ENCODE measurements around the gene AUH. TPM values are rescaled to one million over a fixed set of nuclear protein-coding genes. Genes with fewer than 3 reads are reported as not detected.

Gene AUH
- total RNA-seq, 1 donor from 2014 or later: 50.4 TPM

GRCh38 chr9:91246846-91247245, 114.9 kb downstream of the AUH start:
- intact Hi-C loops (cut with micrococcal nuclease): no loop called here
- peak overlapping the region; percentile 47 for H3K27ac Mint-ChIP-seq

GRCh38 chr9:91245431-91246313, 116.0 kb downstream of the AUH start:
- intact Hi-C loops (cut with micrococcal nuclease): loop anchor here (1.0 to 2.0 kb wide), 4 partner anchors 37 to 197 kb away; no protein-coding TSS in a partner anchor
- H3K4me3 Mint-ChIP-seq: no peak overlapping the region
- peaks cover 56% of the 10 kb centered on the region for H3K4me1 Mint-ChIP-seq (ENCODE audit: low read depth)
- H3K27me3 Mint-ChIP-seq (ENCODE audit: insufficient read depth): no peaks in the 10 kb centered on the region
- peaks cover 29% of the 10 kb centered on the region for H3K36me3 Mint-ChIP-seq (ENCODE audit: low read depth)
- H3K9me3 Mint-ChIP-seq: no peaks in the 10 kb centered on the region
- peak; percentile 6 for DNase-seq (ENCODE audit: low spot score)
- peak overlapping the region; percentile 79 for H3K27ac Mint-ChIP-seq

More at GRCh38 chr9:91246846-91247245, 114.9 kb downstream of the AUH start:
- no peak for DNase-seq (ENCODE audit: low spot score)
- H3K36me3 Mint-ChIP-seq (ENCODE audit: low read depth): peaks cover 29% of the 10 kb centered on the region
- H3K27me3 Mint-ChIP-seq (ENCODE audit: insufficient read depth): no peaks in the 10 kb centered on the region
- no peak overlapping the region for H3K4me3 Mint-ChIP-seq
- H3K9me3 Mint-ChIP-seq: no peaks in the 10 kb centered on the region
- H3K4me1 Mint-ChIP-seq (ENCODE audit: low read depth): peaks cover 64% of the 10 kb centered on the region

- H3K4me1 Mint-ChIP-seq (ENCODE audit: low read depth): peaks cover 47% of the 10 kb centered on the region
- H3K9me3 Mint-ChIP-seq: no peaks in the 10 kb centered on the region
- no peak overlapping the region for H3K27ac Mint-ChIP-seq
- DNase-seq (ENCODE audit: low spot score): no peak
- no peaks in the 10 kb centered on the region for H3K27me3 Mint-ChIP-seq (ENCODE audit: insufficient read depth)
- H3K4me3 Mint-ChIP-seq: no peak overlapping the region
- intact Hi-C loops (cut with micrococcal nuclease): no loop called here
- peaks cover 39% of the 10 kb centered on the region for H3K36me3 Mint-ChIP-seq (ENCODE audit: low read depth)
These were observed 118.7 kb downstream of the AUH start for GRCh38 chr9:91243029-91243428.

- peaks cover 36% of the 10 kb centered on the region for H3K36me3 Mint-ChIP-seq (ENCODE audit: low read depth)
- H3K27me3 Mint-ChIP-seq (ENCODE audit: insufficient read depth): no peaks in the 10 kb centered on the region
- no peak for DNase-seq (ENCODE audit: low spot score)
- no peak overlapping the region for H3K27ac Mint-ChIP-seq
- H3K9me3 Mint-ChIP-seq: no peaks in the 10 kb centered on the region
- no peak overlapping the region for H3K4me3 Mint-ChIP-seq
- intact Hi-C loops (cut with micrococcal nuclease): no loop called here
- H3K4me1 Mint-ChIP-seq (ENCODE audit: low read depth): peaks cover 37% of the 10 kb centered on the region
These were observed 119.8 kb downstream of the AUH start for GRCh38 chr9:91241909-91242308.

- H3K4me3 Mint-ChIP-seq: no peak overlapping the region
- H3K27ac Mint-ChIP-seq: no peak overlapping the region
- H3K4me1 Mint-ChIP-seq (ENCODE audit: low read depth): peaks cover 24% of the 10 kb centered on the region
- H3K27me3 Mint-ChIP-seq (ENCODE audit: insufficient read depth): no peaks in the 10 kb centered on the region
- intact Hi-C loops (cut with micrococcal nuclease): no loop called here
- H3K9me3 Mint-ChIP-seq: no peaks in the 10 kb centered on the region
- H3K36me3 Mint-ChIP-seq (ENCODE audit: low read depth): peaks cover 32% of the 10 kb centered on the region
- DNase-seq (ENCODE audit: low spot score): no peak
These were observed 121.0 kb downstream of the AUH start for GRCh38 chr9:91240596-91241165.

- H3K27me3 Mint-ChIP-seq (ENCODE audit: insufficient read depth): no peaks in the 10 kb centered on the region
- peaks cover 36% of the 10 kb centered on the region for H3K36me3 Mint-ChIP-seq (ENCODE audit: low read depth)
- H3K27ac Mint-ChIP-seq: no peak overlapping the region
- peaks cover 14% of the 10 kb centered on the region for H3K4me1 Mint-ChIP-seq (ENCODE audit: low read depth)
- intact Hi-C loops (cut with micrococcal nuclease): no loop called here
- peaks cover 6% of the 10 kb centered on the region for H3K9me3 Mint-ChIP-seq
- no peak overlapping the region for H3K4me3 Mint-ChIP-seq
- DNase-seq (ENCODE audit: low spot score): no peak
These were observed 122.2 kb downstream of the AUH start for GRCh38 chr9:91239367-91240111.

GRCh38 chr9:91234523-91234922, 127.2 kb downstream of the AUH start:
- no peak overlapping the region for H3K4me3 Mint-ChIP-seq
- intact Hi-C loops (cut with micrococcal nuclease): no loop called here
- no peak for DNase-seq (ENCODE audit: low spot score)
- H3K36me3 Mint-ChIP-seq (ENCODE audit: low read depth): peaks cover 28% of the 10 kb centered on the region
- peaks cover 6% of the 10 kb centered on the region for H3K9me3 Mint-ChIP-seq
- H3K27ac Mint-ChIP-seq: no peak overlapping the region
- H3K4me1 Mint-ChIP-seq (ENCODE audit: low read depth): no peaks in the 10 kb centered on the region
- peaks cover 1% of the 10 kb centered on the region for H3K27me3 Mint-ChIP-seq (ENCODE audit: insufficient read depth)

- H3K9me3 Mint-ChIP-seq: peaks cover 9% of the 10 kb centered on the region
- intact Hi-C loops (cut with micrococcal nuclease): no loop called here
- H3K4me1 Mint-ChIP-seq (ENCODE audit: low read depth): no peaks in the 10 kb centered on the region
- no peak for DNase-seq (ENCODE audit: low spot score)
- H3K27ac Mint-ChIP-seq: no peak overlapping the region
- no peak overlapping the region for H3K4me3 Mint-ChIP-seq
- H3K27me3 Mint-ChIP-seq (ENCODE audit: insufficient read depth): peaks cover 1% of the 10 kb centered on the region
- peaks cover 23% of the 10 kb centered on the region for H3K36me3 Mint-ChIP-seq (ENCODE audit: low read depth)
These were observed 130.1 kb downstream of the AUH start for GRCh38 chr9:91231619-91232018.

GRCh38 chr9:91223000-91223399, 138.7 kb downstream of the AUH start:
- Mint-ChIP-seq H3K27ac (no peak overlapping the region), H3K9me3 (no peaks in the 10 kb centered on the region), H3K4me1 (ENCODE audit: low read depth) (peaks cover 14% of the 10 kb centered on the region), H3K36me3 (ENCODE audit: low read depth) (peaks cover 27% of the 10 kb centered on the region), H3K27me3 (ENCODE audit: insufficient read depth) (no peaks in the 10 kb centered on the region), H3K4me3 (no peak overlapping the region)
- intact Hi-C loops (cut with micrococcal nuclease): no loop called here
- DNase-seq (ENCODE audit: low spot score): no peak

GRCh38 chr9:91222457-91222856, 139.3 kb downstream of the AUH start:
- no peaks in the 10 kb centered on the region for H3K27me3 Mint-ChIP-seq (ENCODE audit: insufficient read depth)
- peaks cover 30% of the 10 kb centered on the region for H3K36me3 Mint-ChIP-seq (ENCODE audit: low read depth)
- no peak for DNase-seq (ENCODE audit: low spot score)
- no peak overlapping the region for H3K27ac Mint-ChIP-seq
- peaks cover 14% of the 10 kb centered on the region for H3K4me1 Mint-ChIP-seq (ENCODE audit: low read depth)
- H3K9me3 Mint-ChIP-seq: no peaks in the 10 kb centered on the region
- intact Hi-C loops (cut with micrococcal nuclease): no loop called here
- no peak overlapping the region for H3K4me3 Mint-ChIP-seq

- DNase-seq (ENCODE audit: low spot score): no peak
- H3K4me1 Mint-ChIP-seq (ENCODE audit: low read depth): peaks cover 14% of the 10 kb centered on the region
- no peak overlapping the region for H3K4me3 Mint-ChIP-seq
- intact Hi-C loops (cut with micrococcal nuclease): no loop called here
- peaks cover 34% of the 10 kb centered on the region for H3K36me3 Mint-ChIP-seq (ENCODE audit: low read depth)
- H3K9me3 Mint-ChIP-seq: no peaks in the 10 kb centered on the region
- H3K27ac Mint-ChIP-seq: no peak overlapping the region
- H3K27me3 Mint-ChIP-seq (ENCODE audit: insufficient read depth): no peaks in the 10 kb centered on the region
These were observed 140.4 kb downstream of the AUH start for GRCh38 chr9:91221332-91221731.

GRCh38 chr9:91220491-91221135, 141.1 kb downstream of the AUH start:
- Mint-ChIP-seq H3K27me3 (ENCODE audit: insufficient read depth) (no peaks in the 10 kb centered on the region), H3K4me1 (ENCODE audit: low read depth) (peaks cover 14% of the 10 kb centered on the region), H3K36me3 (ENCODE audit: low read depth) (peaks cover 35% of the 10 kb centered on the region), H3K27ac (no peak overlapping the region), H3K4me3 (no peak overlapping the region), H3K9me3 (no peaks in the 10 kb centered on the region)
- no peak for DNase-seq (ENCODE audit: low spot score)
- intact Hi-C loops (cut with micrococcal nuclease): no loop called here
